HCT116 (cell line): Measurements from ENCODE around the gene BTBD9. TPM values are rescaled to one million over a fixed set of nuclear protein-coding genes. Genes with fewer than 3 reads are reported as not detected.

Experiments
- ATAC-seq: fragments of 200-7000 bp; cut with Tn5 transposase; 2 replicates; pipeline ENCODE4 v1.9.1; 2020; ENCODE audit warnings: mild to moderate bottlenecking, moderate library complexity
- BruUV-seq: library from RNA; stranded (reverse); fragments of 400-500 nt; replicated peaks from 2 replicates; lab custom pipeline; 2021; lab: Mats Ljungman, UMichigan
- CTCF ChIA-PET: fragments of 300-600 bp; sonication (Branson Sonifier 250); formaldehyde crosslinking; loops from one replicate; lab custom pipeline; 2021; ENCODE audit warnings: antibody characterized with exemption; lab: Charles Lee
- POLR2A ChIA-PET: fragments of 300-600, 350-600 bp; sonication (Branson Sonifier 250); formaldehyde crosslinking; loops from one replicate; lab custom pipeline; 2021; ENCODE audit warnings: antibody characterized with exemption; lab: Charles Lee
- RAD21 ChIA-PET, 2 experiments: fragments of 300-600 bp; sonication (Branson Sonifier 250); formaldehyde crosslinking; loops; one replicate each; lab custom pipeline; 2023; ENCODE audit warnings: low total read pairs in 2 of 2; ENCODE audit not compliant: uncharacterized antibody in 2 of 2, unreplicated experiment in 2 of 2, low non-redundant PET in 1 of 2; lab: Charles Lee
- DNase-seq: peaks from one replicate; pipeline ENCODE4 v3.0.0-alpha.2; 2010; ENCODE audit warnings: low read depth, low spot score
- H2AFZ ChIP-seq: fragments of 200-600 bp; shearing (Covaris generic), sonication (generic); 2 replicates; pipeline ENCODE4 v1.6.1; 2017; ENCODE audit warnings: low read depth, mixed run types, mixed read lengths, antibody characterized with exemption, low read length; ENCODE audit not compliant: poor library complexity, severe bottlenecking
- H3K27ac ChIP-seq: 2 replicates; pipeline ENCODE4 v1.5.1; 2012; ENCODE audit warnings: low read depth, low read length
- H3K27me3 ChIP-seq: fragments of 200-600 bp; sonication (generic); 2 replicates; pipeline ENCODE4 v1.6.1; 2016; ENCODE audit warnings: mixed run types, low read length, mixed read lengths; ENCODE audit not compliant: insufficient read depth
- H3K36me3 ChIP-seq, 2 experiments: fragments of 200-500 bp in 1 of 2; fragments of 200-600 bp in 1 of 2; sonication (Bioruptor generic) in 1 of 2; sonication (generic) in 1 of 2; 2 replicates each; pipeline versions ENCODE4 v1.5.1 to v1.6.1; 2014 to 2016; ENCODE audit warnings: low read length in 2 of 2, inconsistent platforms in 1 of 2, mixed read lengths in 1 of 2, mixed run types in 1 of 2; ENCODE audit not compliant: insufficient read depth in 2 of 2, control insufficient read depth in 1 of 2
- H3K4me1 ChIP-seq, 2 experiments: fragments of 200-600 bp in 1 of 2; sonication (generic) in 1 of 2; 2 replicates each; pipeline versions ENCODE4 v1.5.1 to v1.6.1; 2012 to 2017; ENCODE audit warnings: low read length in 2 of 2, inconsistent platforms in 1 of 2, mild to moderate bottlenecking in 1 of 2, mixed read lengths in 1 of 2, mixed run types in 1 of 2, moderate library complexity in 1 of 2; ENCODE audit not compliant: insufficient read depth in 2 of 2, control insufficient read depth in 1 of 2
- H3K4me2 ChIP-seq: fragments of 200-600 bp; sonication (generic); 2 replicates; pipeline ENCODE4 v1.6.1; 2017; ENCODE audit warnings: mixed run types, low read length, mixed read lengths
- H3K4me3 ChIP-seq, 2 experiments: fragments of 200-600 bp in 1 of 2; sonication (generic) in 1 of 2; replicated peaks in 1 of 2; 2 replicates each; pipeline ENCODE4 v1.5.1; 2011 to 2016; ENCODE audit warnings: low read length in 2 of 2, control low read depth in 1 of 2, low read depth in 1 of 2, mild to moderate bottlenecking in 1 of 2, mixed read lengths in 1 of 2, mixed run types in 1 of 2
- H3K79me2 ChIP-seq: fragments of 200-600 bp; sonication (generic); 2 replicates; pipeline ENCODE4 v1.6.1; 2017; ENCODE audit warnings: mild to moderate bottlenecking, mixed run types, low read length, moderate library complexity, mixed read lengths; ENCODE audit not compliant: insufficient read depth
- H3K9ac ChIP-seq: fragments of 200-600 bp; sonication (generic); 2 replicates; pipeline ENCODE4 v1.6.1; 2016; ENCODE audit warnings: low read length, mixed read lengths
- H3K9me2 ChIP-seq: fragments of 200-600 bp; sonication (generic), shearing (Covaris generic); 2 replicates; pipeline ENCODE4 v1.6.1; 2017; ENCODE audit warnings: mixed run types, mild to moderate bottlenecking, moderate library complexity; ENCODE audit not compliant: insufficient read depth
- H3K9me3 ChIP-seq, 2 experiments: fragments of 200-500 bp in 1 of 2; fragments of 200-600 bp in 1 of 2; sonication (Bioruptor generic) in 1 of 2; sonication (generic) in 1 of 2; 2 replicates each; pipeline ENCODE4 v1.6.1; 2014 to 2017; ENCODE audit warnings: low read length in 2 of 2, mixed read lengths in 2 of 2, inconsistent platforms in 1 of 2, low read depth in 1 of 2, mild to moderate bottlenecking in 1 of 2, mixed run types in 1 of 2, moderate library complexity in 1 of 2; ENCODE audit not compliant: control insufficient read depth in 1 of 2, insufficient read depth in 1 of 2
- H4K20me1 ChIP-seq: fragments of 200-600 bp; sonication (generic), shearing (Covaris generic); 2 replicates; pipeline ENCODE4 v1.6.1; 2017; ENCODE audit warnings: mixed run types, mild to moderate bottlenecking, moderate library complexity; ENCODE audit not compliant: insufficient read depth
- EZH2 ChIP-seq: fragments of 200-600 bp; sonication (generic); IDR thresholded peaks from 2 replicates; pipeline ENCODE4 v1.6.1; 2017; ENCODE audit warnings: antibody characterized with exemption, mixed run types
- EZH2phosphoT487 ChIP-seq: fragments of 200-600 bp; IDR thresholded peaks from 2 replicates; pipeline ENCODE4 v1.6.1; 2018; ENCODE audit warnings: antibody characterized with exemption, borderline replicate concordance
- FOSL1 ChIP-seq: IDR thresholded peaks from 2 replicates; pipeline ENCODE4 v1.6.1; 2012; ENCODE audit warnings: low read depth
- JUND ChIP-seq: IDR thresholded peaks from 2 replicates; pipeline ENCODE4 v1.6.1; 2012
- POLR2AphosphoS5 ChIP-seq: IDR thresholded peaks from 2 replicates; pipeline ENCODE4 v1.6.1; 2011; ENCODE audit warnings: mild to moderate bottlenecking, low read depth, low read length, moderate library complexity
- RAD21 ChIP-seq: IDR thresholded peaks from 2 replicates; pipeline ENCODE4 v1.6.1; 2012; ENCODE audit warnings: low read depth, mild to moderate bottlenecking
- SRF ChIP-seq: IDR thresholded peaks from 2 replicates; pipeline ENCODE4 v1.6.1; 2012; ENCODE audit warnings: low read depth
- ZNF274 ChIP-seq: fragments of 200-500 bp; sonication (Bioruptor generic); IDR thresholded peaks from 2 replicates; pipeline ENCODE4 v1.6.1; 2014; ENCODE audit warnings: mild to moderate bottlenecking, low read depth, low read length, inconsistent platforms
- intact Hi-C: fragments of 100-400 bp; cut with micrococcal nuclease; formaldehyde crosslinking; loops from 2 replicates; pipeline ENCODE4 v1.10.0; 2022
- total RNA-seq: library from RNA; stranded (reverse); gene quantifications from one replicate; pipeline ENCODE4 v1.2.1, GENCODE V29; 2021; ENCODE audit not compliant: unreplicated experiment
- TF ChIP-seq, protein P1 (sequence below): IDR thresholded peaks from 2 replicates; pipeline ENCODE4 v1.6.1; 2012; ENCODE audit warnings: low read depth
- TF ChIP-seq, protein P2 (sequence below), 3 experiments: fragments of 200-600 bp in 1 of 3; sonication (generic) in 1 of 3; IDR thresholded peaks in 2 of 3; conservative IDR thresholded peaks in 1 of 3; 2 replicates each; pipeline ENCODE4 v1.5.1; 2012 to 2017; ENCODE audit warnings: low read depth in 2 of 3, low read length in 2 of 3, antibody characterized with exemption in 1 of 3, borderline replicate concordance in 1 of 3, control low read depth in 1 of 3, mild to moderate bottlenecking in 1 of 3, mixed read lengths in 1 of 3, mixed run types in 1 of 3, moderate library complexity in 1 of 3; ENCODE audit not compliant: insufficient read depth in 1 of 3
- TF ChIP-seq, protein P3 (sequence below): IDR thresholded peaks from 2 replicates; pipeline ENCODE4 v1.6.1; 2011; ENCODE audit warnings: mild to moderate bottlenecking, low read length, moderate library complexity; ENCODE audit not compliant: insufficient replicate concordance; ENCODE audit errors: extremely low read depth

The BTBD9 gene
- total RNA-seq, 1 experiment from 2014 or later = 10.9 TPM

DNA sequence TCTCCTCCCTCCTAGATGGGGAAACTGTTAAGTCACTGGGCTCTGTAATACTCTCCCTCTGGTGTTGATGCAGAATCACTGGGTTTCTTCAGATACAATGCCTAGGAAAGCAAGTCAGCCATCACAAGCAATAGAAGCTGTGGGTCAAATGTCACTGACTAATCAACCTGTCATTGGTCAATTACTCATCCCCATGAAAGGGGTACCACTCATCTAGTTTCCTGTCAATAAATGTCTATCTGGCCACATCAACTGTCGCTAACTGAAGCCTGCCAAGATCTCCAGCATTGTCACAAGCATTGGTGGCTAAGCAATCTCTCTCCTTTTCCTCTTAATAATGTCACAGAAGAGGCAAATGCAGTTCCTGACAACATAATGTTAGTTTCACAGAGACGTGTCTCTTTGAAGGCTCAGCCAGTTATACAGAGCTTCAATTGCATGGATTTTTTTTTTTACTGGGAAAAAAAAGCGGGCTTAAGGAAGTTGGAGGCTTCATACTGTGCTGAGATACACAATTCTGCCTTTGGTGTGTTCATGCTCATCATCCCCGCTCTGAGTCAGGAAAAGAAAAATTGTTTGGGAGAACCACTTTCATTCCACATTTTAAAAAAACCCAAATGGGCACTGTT, 355.9 kb downstream of the BTBD9 start (continued):
- TF ChIP-seq, protein P1, sequence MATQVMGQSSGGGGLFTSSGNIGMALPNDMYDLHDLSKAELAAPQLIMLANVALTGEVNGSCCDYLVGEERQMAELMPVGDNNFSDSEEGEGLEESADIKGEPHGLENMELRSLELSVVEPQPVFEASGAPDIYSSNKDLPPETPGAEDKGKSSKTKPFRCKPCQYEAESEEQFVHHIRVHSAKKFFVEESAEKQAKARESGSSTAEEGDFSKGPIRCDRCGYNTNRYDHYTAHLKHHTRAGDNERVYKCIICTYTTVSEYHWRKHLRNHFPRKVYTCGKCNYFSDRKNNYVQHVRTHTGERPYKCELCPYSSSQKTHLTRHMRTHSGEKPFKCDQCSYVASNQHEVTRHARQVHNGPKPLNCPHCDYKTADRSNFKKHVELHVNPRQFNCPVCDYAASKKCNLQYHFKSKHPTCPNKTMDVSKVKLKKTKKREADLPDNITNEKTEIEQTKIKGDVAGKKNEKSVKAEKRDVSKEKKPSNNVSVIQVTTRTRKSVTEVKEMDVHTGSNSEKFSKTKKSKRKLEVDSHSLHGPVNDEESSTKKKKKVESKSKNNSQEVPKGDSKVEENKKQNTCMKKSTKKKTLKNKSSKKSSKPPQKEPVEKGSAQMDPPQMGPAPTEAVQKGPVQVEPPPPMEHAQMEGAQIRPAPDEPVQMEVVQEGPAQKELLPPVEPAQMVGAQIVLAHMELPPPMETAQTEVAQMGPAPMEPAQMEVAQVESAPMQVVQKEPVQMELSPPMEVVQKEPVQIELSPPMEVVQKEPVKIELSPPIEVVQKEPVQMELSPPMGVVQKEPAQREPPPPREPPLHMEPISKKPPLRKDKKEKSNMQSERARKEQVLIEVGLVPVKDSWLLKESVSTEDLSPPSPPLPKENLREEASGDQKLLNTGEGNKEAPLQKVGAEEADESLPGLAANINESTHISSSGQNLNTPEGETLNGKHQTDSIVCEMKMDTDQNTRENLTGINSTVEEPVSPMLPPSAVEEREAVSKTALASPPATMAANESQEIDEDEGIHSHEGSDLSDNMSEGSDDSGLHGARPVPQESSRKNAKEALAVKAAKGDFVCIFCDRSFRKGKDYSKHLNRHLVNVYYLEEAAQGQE = no peak

DNA sequence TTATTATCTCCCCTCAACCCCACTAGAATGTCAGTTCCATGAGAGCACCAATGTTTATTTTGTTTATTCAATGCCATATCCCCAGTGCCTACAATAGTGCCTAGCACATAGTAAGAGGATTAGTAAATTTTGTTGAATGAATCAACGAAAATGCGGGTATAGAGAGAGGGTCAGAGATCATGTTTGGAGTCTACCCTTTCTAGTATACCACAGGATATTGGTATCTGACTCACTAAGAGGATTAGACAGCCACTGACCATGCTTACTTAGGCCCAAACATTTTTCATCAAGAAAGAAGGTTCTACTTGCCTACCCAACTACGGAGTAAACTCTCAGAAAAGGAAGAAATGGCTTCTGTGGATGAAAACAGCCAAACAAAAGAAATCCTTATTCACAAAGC, 356.8 kb downstream of the BTBD9 start:
- Histone ChIP-seq H3K9me3 (no peaks in the 10 kb centered on the region), H3K9ac (no peak overlapping the region), H3K4me3 (no peak overlapping the region), H3K4me2 (peak overlapping the region; percentile 58), H3K27ac (no peak overlapping the region), H2AFZ (no peak overlapping the region), H3K9me2 (no peaks in the 10 kb centered on the region), H3K36me3 (no peaks in the 10 kb centered on the region), H4K20me1 (no peaks in the 10 kb centered on the region; the same call in 1 of the 2 replicates), H3K27me3 (peaks cover 5% of the 10 kb centered on the region; the same call in 1 of the 2 replicates), H3K4me1 (peaks cover 11 to 31% of the 10 kb centered on the region in 2 experiments; a peak in 3 of 4 replicates), H3K79me2 (no peaks in the 10 kb centered on the region)
- CTCF ChIA-PET = no interaction called here
- POLR2A ChIA-PET = no interaction called here
- ATAC-seq (peak; percentile 38; the same call in 1 of the 2 replicates), DNase-seq (no peak)
- TF ChIP-seq ZNF274 (no peak), EZH2 (no peak), POLR2AphosphoS5 (no peak), RAD21 (no peak), JUND (no peak), FOSL1 (no peak), SRF (no peak), EZH2phosphoT487 (no peak)
- TF ChIP-seq, protein P2, sequence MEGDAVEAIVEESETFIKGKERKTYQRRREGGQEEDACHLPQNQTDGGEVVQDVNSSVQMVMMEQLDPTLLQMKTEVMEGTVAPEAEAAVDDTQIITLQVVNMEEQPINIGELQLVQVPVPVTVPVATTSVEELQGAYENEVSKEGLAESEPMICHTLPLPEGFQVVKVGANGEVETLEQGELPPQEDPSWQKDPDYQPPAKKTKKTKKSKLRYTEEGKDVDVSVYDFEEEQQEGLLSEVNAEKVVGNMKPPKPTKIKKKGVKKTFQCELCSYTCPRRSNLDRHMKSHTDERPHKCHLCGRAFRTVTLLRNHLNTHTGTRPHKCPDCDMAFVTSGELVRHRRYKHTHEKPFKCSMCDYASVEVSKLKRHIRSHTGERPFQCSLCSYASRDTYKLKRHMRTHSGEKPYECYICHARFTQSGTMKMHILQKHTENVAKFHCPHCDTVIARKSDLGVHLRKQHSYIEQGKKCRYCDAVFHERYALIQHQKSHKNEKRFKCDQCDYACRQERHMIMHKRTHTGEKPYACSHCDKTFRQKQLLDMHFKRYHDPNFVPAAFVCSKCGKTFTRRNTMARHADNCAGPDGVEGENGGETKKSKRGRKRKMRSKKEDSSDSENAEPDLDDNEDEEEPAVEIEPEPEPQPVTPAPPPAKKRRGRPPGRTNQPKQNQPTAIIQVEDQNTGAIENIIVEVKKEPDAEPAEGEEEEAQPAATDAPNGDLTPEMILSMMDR (IDR thresholded peaks at IDR 0.05 in 2 of 3, conservative IDR thresholded peaks at IDR 0.05 in 1 of 3; ENCODE audit: borderline replicate concordance in 1 of 3, insufficient read depth in 1 of 3, low read depth in 2 of 3, low read length in 2 of 3) = no peak
- TF ChIP-seq, protein P1 = no peak
- TF ChIP-seq, protein P3, sequence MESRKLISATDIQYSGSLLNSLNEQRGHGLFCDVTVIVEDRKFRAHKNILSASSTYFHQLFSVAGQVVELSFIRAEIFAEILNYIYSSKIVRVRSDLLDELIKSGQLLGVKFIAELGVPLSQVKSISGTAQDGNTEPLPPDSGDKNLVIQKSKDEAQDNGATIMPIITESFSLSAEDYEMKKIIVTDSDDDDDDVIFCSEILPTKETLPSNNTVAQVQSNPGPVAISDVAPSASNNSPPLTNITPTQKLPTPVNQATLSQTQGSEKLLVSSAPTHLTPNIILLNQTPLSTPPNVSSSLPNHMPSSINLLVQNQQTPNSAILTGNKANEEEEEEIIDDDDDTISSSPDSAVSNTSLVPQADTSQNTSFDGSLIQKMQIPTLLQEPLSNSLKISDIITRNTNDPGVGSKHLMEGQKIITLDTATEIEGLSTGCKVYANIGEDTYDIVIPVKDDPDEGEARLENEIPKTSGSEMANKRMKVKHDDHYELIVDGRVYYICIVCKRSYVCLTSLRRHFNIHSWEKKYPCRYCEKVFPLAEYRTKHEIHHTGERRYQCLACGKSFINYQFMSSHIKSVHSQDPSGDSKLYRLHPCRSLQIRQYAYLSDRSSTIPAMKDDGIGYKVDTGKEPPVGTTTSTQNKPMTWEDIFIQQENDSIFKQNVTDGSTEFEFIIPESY = no peak
- BruUV-seq = no TSS peak
- intact Hi-C loops = no loop called here
- RAD21 ChIA-PET = no interaction called here
